GM18873 (cell line): ENCODE measurements around the gene RBM28.

Experiments used
- ATAC-seq: cut with Tn5 transposase; IDR thresholded peaks from one replicate; pipeline ENCODE4 v1.9.1; 2021; ENCODE audit warnings: mild to moderate bottlenecking, moderate library complexity, moderate number of reproducible peaks; ENCODE audit not compliant: unreplicated experiment, low FRiP score

RBM28 gene

GRCh38 chr7:128343554-128344430, at the start of gene RBM28:
RBM28 (minus strand) TSS chr7:128343908; CDS start chr7:128343793, 115 bp downstream.
- ATAC-seq, result peak; percentile 85

- no peak for ATAC-seq
Observed at GRCh38 chr7:128392446-128393327, 49.0 kb upstream of the RBM28 start.

GRCh38 chr7:128391805-128392204, 48.1 kb upstream of the RBM28 start:
- no peak for ATAC-seq

GRCh38 chr7:128390871-128391565, 47.3 kb upstream of the RBM28 start:
- no peak for ATAC-seq

- ATAC-seq, result no peak
Observed at GRCh38 chr7:128389618-128390329, 46.1 kb upstream of the RBM28 start.

GRCh38 chr7:128389085-128389617, 45.4 kb upstream of the RBM28 start:
- ATAC-seq, result no peak

- no peak for ATAC-seq
Observed at GRCh38 chr7:128388145-128388485, 44.4 kb upstream of the RBM28 start.

GRCh38 chr7:128387216-128388144, 43.8 kb upstream of the RBM28 start:
- peak; percentile 58 for ATAC-seq

GRCh38 chr7:128385988-128386925, 42.5 kb upstream of the RBM28 start:
- no peak for ATAC-seq

GRCh38 chr7:128384726-128385125, 41.0 kb upstream of the RBM28 start:
- ATAC-seq, result no peak

- ATAC-seq, result no peak
Observed at GRCh38 chr7:128383776-128384175, 40.1 kb upstream of the RBM28 start.

- ATAC-seq, result no peak
Observed at GRCh38 chr7:128381161-128381821, 37.6 kb upstream of the RBM28 start.

- no peak for ATAC-seq
Observed at GRCh38 chr7:128380483-128381106, 36.9 kb upstream of the RBM28 start.

GRCh38 chr7:128379900-128380479, 36.3 kb upstream of the RBM28 start:
- no peak for ATAC-seq

- ATAC-seq, result no peak
Observed at GRCh38 chr7:128378637-128379036, 34.9 kb upstream of the RBM28 start.

- ATAC-seq, result no peak
Observed at GRCh38 chr7:128376077-128376476, 32.4 kb upstream of the RBM28 start.
